Right lobe of liver (tissue), 4 donors: ENCODE measurements around the gene CEP192.

Experiments used
- POLR2A ChIP-seq: fragments of 450-650 bp; IDR thresholded peaks from one replicate; pipeline ENCODE4 v1.6.1; 2017; ENCODE audit warnings: antibody characterized with exemption, mild to moderate bottlenecking
- TF ChIP-seq, protein P1 (sequence below), 4 donors: fragments of 200-600 bp in 3 of 4; fragments of 450-650 bp in 1 of 4; IDR thresholded peaks; one replicate each; pipeline versions ENCODE4 v1.5.1 to v1.8.0; 2016 to 2022; ENCODE audit warnings: antibody characterized with exemption in 4 of 4, mild to moderate bottlenecking in 2 of 4
- donor health status: DM: no; HTN: no; CAD: no.
- donor health status: DM: no; HTN: no; CAD: no.
- donor health status: DM: no; HTN: yes; CAD: no.

DNA sequence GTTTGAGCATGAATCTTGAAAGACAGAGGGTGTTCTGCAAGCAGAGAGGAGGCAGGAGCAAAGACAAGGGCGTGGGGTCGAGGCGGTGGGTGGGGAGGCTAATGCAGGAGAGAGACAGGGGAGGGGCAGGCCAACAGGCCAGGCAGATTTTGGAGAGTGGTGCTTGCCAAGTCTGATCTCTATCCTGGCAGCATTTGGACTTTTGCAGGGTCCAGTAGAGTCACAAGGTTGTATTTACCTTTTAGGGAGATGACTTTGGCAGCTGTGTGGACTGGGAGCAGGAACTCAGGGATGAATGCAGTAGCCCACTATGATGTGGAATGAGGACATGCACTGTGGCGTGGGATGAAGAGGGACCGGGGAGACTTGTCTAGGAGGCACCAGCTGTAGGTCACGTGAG is 15.7 kb upstream of the CEP192 start:
- TF ChIP-seq, protein P1, sequence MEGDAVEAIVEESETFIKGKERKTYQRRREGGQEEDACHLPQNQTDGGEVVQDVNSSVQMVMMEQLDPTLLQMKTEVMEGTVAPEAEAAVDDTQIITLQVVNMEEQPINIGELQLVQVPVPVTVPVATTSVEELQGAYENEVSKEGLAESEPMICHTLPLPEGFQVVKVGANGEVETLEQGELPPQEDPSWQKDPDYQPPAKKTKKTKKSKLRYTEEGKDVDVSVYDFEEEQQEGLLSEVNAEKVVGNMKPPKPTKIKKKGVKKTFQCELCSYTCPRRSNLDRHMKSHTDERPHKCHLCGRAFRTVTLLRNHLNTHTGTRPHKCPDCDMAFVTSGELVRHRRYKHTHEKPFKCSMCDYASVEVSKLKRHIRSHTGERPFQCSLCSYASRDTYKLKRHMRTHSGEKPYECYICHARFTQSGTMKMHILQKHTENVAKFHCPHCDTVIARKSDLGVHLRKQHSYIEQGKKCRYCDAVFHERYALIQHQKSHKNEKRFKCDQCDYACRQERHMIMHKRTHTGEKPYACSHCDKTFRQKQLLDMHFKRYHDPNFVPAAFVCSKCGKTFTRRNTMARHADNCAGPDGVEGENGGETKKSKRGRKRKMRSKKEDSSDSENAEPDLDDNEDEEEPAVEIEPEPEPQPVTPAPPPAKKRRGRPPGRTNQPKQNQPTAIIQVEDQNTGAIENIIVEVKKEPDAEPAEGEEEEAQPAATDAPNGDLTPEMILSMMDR (IDR thresholded peaks at IDR 0.05): no peak
- TF ChIP-seq POLR2A: no peak
